GM13977 (cell line): ENCODE measurements around the gene KCNMB1.

Source experiments
- DNase-seq: peaks from one replicate; pipeline ENCODE4 v3.0.0; 2012; ENCODE audit warnings: low spot score
- CTCF ChIP-seq: IDR thresholded peaks from 2 replicates; pipeline ENCODE4 v1.5.1; 2012; ENCODE audit warnings: mild to moderate bottlenecking, control low read depth; ENCODE audit not compliant: insufficient read depth; ENCODE audit errors: extremely low read depth, missing control alignments
- in situ Hi-C: fragments of 300-500 bp; cut with MboI; formaldehyde crosslinking; loops from one replicate; pipeline ENCODE4 v1.12.0; 2022; ENCODE audit warnings: low sequenced_read_pairs, low pct_unique_long_range_greater_than_20kb, mixed read lengths, inconsistent platforms; ENCODE audit not compliant: unreplicated experiment

KCNMB1 gene

GRCh38 chr5:170345971-170346370 lies 43.2 kb downstream of the KCNMB1 start:
- in situ Hi-C loops: no loop called here
- no peak for TF ChIP-seq CTCF
- no peak for DNase-seq

- TF ChIP-seq CTCF: no peak
- DNase-seq: no peak
- in situ Hi-C loops: no loop called here
Observed at GRCh38 chr5:170343177-170343576, 46.0 kb downstream of the KCNMB1 start.

- DNase-seq: no peak
- no peak for TF ChIP-seq CTCF
- in situ Hi-C loops: no loop called here
Observed at GRCh38 chr5:170342153-170342725, 46.9 kb downstream of the KCNMB1 start.

- in situ Hi-C loops: no loop called here
- DNase-seq: no peak
- no peak for TF ChIP-seq CTCF
Observed at GRCh38 chr5:170341545-170341944, 47.6 kb downstream of the KCNMB1 start.

GRCh38 chr5:170339780-170340167 lies 49.4 kb downstream of the KCNMB1 start:
- no peak for TF ChIP-seq CTCF
- in situ Hi-C loops: no loop called here
- no peak for DNase-seq

GRCh38 chr5:170338933-170339779 lies 50.0 kb downstream of the KCNMB1 start:
- peak; percentile 71 for DNase-seq
- TF ChIP-seq CTCF: peak; percentile 99
- in situ Hi-C loops: no loop called here
